HL-60 (cell line): ENCODE data around the gene MORF4L2.

ENCODE experiments used
- DNase-seq, 2 experiments: peaks; one replicate each; pipeline ENCODE4 v3.0.0-alpha.2; 2010 to 2020; ENCODE audit warnings: low read depth in 1 of 2, low spot score in 1 of 2
- H3K27ac ChIP-seq: fragments of 250-450 bp; sonication (Bioruptor Pico); replicated peaks from 2 replicates; pipeline ENCODE4 v1.5.1; 2020; ENCODE audit warnings: mild to moderate bottlenecking, moderate library complexity
- H3K27me3 ChIP-seq: fragments of 250-450 bp; sonication (Bioruptor Pico); 2 replicates; pipeline ENCODE4 v1.5.1; 2021; ENCODE audit warnings: mild to moderate bottlenecking, moderate library complexity; ENCODE audit not compliant: insufficient read depth, poor library complexity, severe bottlenecking
- H3K4me3 ChIP-seq: replicated peaks from 2 replicates; pipeline ENCODE4 v1.5.1; 2011; ENCODE audit warnings: mild to moderate bottlenecking, control low read depth, low read length; ENCODE audit not compliant: insufficient read depth
- CTCF ChIP-seq: IDR thresholded peaks from one replicate; pipeline ENCODE4 v1.5.1; 2011; ENCODE audit warnings: low read length, control low read depth, inconsistent platforms; ENCODE audit not compliant: insufficient read depth
- GABPA ChIP-seq: IDR thresholded peaks from 2 replicates; pipeline ENCODE4 v1.6.1; 2012; ENCODE audit warnings: low read depth
- POLR2AphosphoS5 ChIP-seq: IDR thresholded peaks from 2 replicates; pipeline ENCODE4 v1.6.1; 2012; ENCODE audit warnings: low read depth
- REST ChIP-seq: IDR thresholded peaks from 2 replicates; pipeline ENCODE4 v1.6.1; 2012; ENCODE audit warnings: low read depth; ENCODE audit not compliant: insufficient replicate concordance
- SPI1 ChIP-seq: IDR thresholded peaks from 2 replicates; pipeline ENCODE4 v1.6.1; 2012; ENCODE audit warnings: low read depth, mild to moderate bottlenecking, borderline replicate concordance

The MORF4L2 gene

GRCh38 chrX:103688946-103689345, 2.4 kb upstream of the MORF4L2 start:
- no peaks in the 10 kb centered on the region for H3K27me3 ChIP-seq
- H3K4me3 ChIP-seq, result no peak overlapping the region
- no peak overlapping the region for H3K27ac ChIP-seq
- TF ChIP-seq GABPA, result no peak
- peak; percentile 66 for TF ChIP-seq CTCF
- no peak for DNase-seq

- Histone ChIP-seq H3K27ac (peak overlapping the region; percentile 96), H3K4me3 (peak overlapping the region; percentile 53), H3K27me3 (no peaks in the 10 kb centered on the region)
- TF ChIP-seq GABPA (no peak), SPI1 (no peak), REST (no peak), CTCF (peak; percentile 24), POLR2AphosphoS5 (peak; percentile 20; the same call in 1 of the 2 replicates)
- peak; percentile 38 to 60 for DNase-seq
Observed at GRCh38 chrX:103687696-103688201, 1.2 kb upstream of the MORF4L2 start.

DNA sequence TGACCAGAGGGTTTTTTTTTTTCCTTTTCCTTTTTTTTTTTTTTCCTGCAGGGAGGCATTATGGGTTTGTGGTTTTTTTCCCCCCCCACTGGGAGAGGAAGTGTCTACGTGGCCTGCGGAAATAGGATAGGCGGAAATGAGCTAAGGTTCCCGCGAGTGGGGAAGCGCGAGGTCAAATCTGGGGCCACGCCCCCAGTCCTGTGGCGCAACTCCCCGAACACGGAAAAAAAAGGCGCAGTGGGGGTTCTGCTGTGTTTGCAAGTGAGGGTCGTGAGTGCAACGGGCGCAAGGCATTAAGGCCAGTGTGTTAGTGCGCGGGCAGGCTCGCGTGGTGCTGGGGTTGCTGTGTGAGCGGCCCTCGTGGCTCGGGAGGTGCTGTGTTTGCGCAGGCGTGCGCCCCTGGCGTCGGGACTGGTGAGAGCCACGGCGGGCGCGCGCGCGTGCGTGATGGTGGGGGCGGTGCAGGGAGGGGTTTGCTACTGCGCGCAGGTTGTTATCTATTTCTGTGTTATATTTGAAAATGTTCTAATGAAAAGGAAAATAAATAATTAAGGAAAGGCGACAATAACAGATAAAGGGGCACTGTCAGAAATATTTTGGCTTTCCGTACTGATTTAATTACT, 685 bp upstream of the MORF4L2 start:
- peak overlapping the region; percentile 53 for H3K4me3 ChIP-seq
- peak in 1 of 2 experiments; percentile 86 for DNase-seq
- H3K27me3 ChIP-seq, result no peaks in the 10 kb centered on the region
- peak overlapping the region; percentile 96 for H3K27ac ChIP-seq
- TF ChIP-seq SPI1 (peak; percentile 82), CTCF (no peak), POLR2AphosphoS5 (peak; percentile 70; the same call in 1 of the 2 replicates), GABPA (peak; percentile 54)

DNA sequence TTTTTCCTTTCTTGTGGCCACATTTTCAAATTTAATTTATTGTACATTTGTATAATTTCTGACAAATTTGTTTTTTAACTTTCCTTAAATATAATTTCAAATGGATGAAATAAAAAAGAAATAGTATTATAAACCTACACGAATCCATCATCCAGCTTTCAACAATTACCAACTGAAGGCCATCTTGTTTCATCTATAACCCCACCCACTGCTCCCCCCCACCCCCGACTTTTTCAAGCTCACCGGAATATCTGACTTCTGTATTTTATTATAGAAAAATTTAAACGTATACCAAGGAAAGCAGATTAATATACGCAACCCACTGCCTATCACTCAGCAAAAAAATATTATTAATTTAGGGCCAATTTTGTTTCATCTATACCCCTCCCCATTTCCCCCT, 1.1 kb downstream of the MORF4L2 start:
- H3K4me3 ChIP-seq, result peak overlapping the region; percentile 43

More for the DNA sequence above, 1.1 kb downstream of the MORF4L2 start:
- TF ChIP-seq SPI1 (no peak), CTCF (no peak), GABPA (no peak), POLR2AphosphoS5 (no peak), REST (no peak)
- DNase-seq, result no peak
- no peaks in the 10 kb centered on the region for H3K27me3 ChIP-seq
- H3K27ac ChIP-seq, result peak overlapping the region; percentile 96
